ENCODE results near the gene RESP18.

- TF ChIP-seq, protein P1, sequence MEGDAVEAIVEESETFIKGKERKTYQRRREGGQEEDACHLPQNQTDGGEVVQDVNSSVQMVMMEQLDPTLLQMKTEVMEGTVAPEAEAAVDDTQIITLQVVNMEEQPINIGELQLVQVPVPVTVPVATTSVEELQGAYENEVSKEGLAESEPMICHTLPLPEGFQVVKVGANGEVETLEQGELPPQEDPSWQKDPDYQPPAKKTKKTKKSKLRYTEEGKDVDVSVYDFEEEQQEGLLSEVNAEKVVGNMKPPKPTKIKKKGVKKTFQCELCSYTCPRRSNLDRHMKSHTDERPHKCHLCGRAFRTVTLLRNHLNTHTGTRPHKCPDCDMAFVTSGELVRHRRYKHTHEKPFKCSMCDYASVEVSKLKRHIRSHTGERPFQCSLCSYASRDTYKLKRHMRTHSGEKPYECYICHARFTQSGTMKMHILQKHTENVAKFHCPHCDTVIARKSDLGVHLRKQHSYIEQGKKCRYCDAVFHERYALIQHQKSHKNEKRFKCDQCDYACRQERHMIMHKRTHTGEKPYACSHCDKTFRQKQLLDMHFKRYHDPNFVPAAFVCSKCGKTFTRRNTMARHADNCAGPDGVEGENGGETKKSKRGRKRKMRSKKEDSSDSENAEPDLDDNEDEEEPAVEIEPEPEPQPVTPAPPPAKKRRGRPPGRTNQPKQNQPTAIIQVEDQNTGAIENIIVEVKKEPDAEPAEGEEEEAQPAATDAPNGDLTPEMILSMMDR (conservative IDR thresholded peaks at IDR 0.05): no peak
- no peak for TF ChIP-seq EZH2 (IDR thresholded peaks at IDR 0.05; ENCODE audit: low read depth)
These were observed 22.0 kb upstream of the RESP18 start for GRCh38 chr2:219354582-219354981.

All from PC-9 (cell line).